ENCODE measurements around the gene NRK. TPM values are rescaled to one million over a fixed set of nuclear protein-coding genes. Genes with fewer than 3 reads are reported as not detected.
A peak's percentile ranks its signal among the peaks of the same experiment; 100 is the strongest.

The NRK gene
- total RNA-seq, 1 donor from 2014 or later: 48.2 TPM

- no peak overlapping the region for H3K4me3 Mint-ChIP-seq
- peaks cover 40% of the 10 kb centered on the region for H3K9me3 Mint-ChIP-seq
- no peak for TF ChIP-seq CTCF (IDR thresholded peaks at IDR 0.05; ENCODE audit: unreplicated experiment)
- no peak overlapping the region for H3K27ac Mint-ChIP-seq
- H3K36me3 Mint-ChIP-seq: no peaks in the 10 kb centered on the region
- H3K27me3 Mint-ChIP-seq (ENCODE audit: low read depth): peaks cover 3% of the 10 kb centered on the region
- no peak for DNase-seq (ENCODE audit: low spot score in 2 of 2, unreplicated experiment in 2 of 2)
- H3K4me1 Mint-ChIP-seq: peaks cover 9% of the 10 kb centered on the region
Observed at GRCh38 chrX:105816517-105816916, 5.8 kb upstream of the NRK start.

GRCh38 chrX:105820247-105820646, 2.1 kb upstream of the NRK start:
- H3K27me3 Mint-ChIP-seq (ENCODE audit: low read depth): peaks cover 3% of the 10 kb centered on the region
- peaks cover 23% of the 10 kb centered on the region for H3K9me3 Mint-ChIP-seq

GRCh38 chrX:105821471-105822121, 743 bp upstream of the NRK start:
- TF ChIP-seq CTCF (IDR thresholded peaks at IDR 0.05; ENCODE audit: unreplicated experiment): no peak
- peak overlapping the region; percentile 89 for H3K27ac Mint-ChIP-seq
- peaks cover 17% of the 10 kb centered on the region for H3K9me3 Mint-ChIP-seq
- H3K4me3 Mint-ChIP-seq: peak overlapping the region; percentile 85
- H3K36me3 Mint-ChIP-seq: no peaks in the 10 kb centered on the region
- peaks cover 3% of the 10 kb centered on the region for H3K27me3 Mint-ChIP-seq (ENCODE audit: low read depth)
- peaks cover 19% of the 10 kb centered on the region for H3K4me1 Mint-ChIP-seq
- DNase-seq (ENCODE audit: low spot score in 2 of 2, unreplicated experiment in 2 of 2): peak in 1 of 2 experiments; percentile 43

More at GRCh38 chrX:105820247-105820646, 2.1 kb upstream of the NRK start:
- no peak for TF ChIP-seq CTCF (IDR thresholded peaks at IDR 0.05; ENCODE audit: unreplicated experiment)
- Mint-ChIP-seq H3K4me3 (no peak overlapping the region), H3K36me3 (no peaks in the 10 kb centered on the region), H3K4me1 (peaks cover 19% of the 10 kb centered on the region), H3K27ac (no peak overlapping the region)
- no peak for DNase-seq (ENCODE audit: low spot score in 2 of 2, unreplicated experiment in 2 of 2)

GRCh38 chrX:105823092-105823455, 735 bp downstream of the NRK start:
- Mint-ChIP-seq H3K27me3 (ENCODE audit: low read depth) (peaks cover 3% of the 10 kb centered on the region), H3K27ac (peak overlapping the region; percentile 90), H3K36me3 (no peaks in the 10 kb centered on the region), H3K4me3 (peak overlapping the region; percentile 85), H3K9me3 (peaks cover 14% of the 10 kb centered on the region), H3K4me1 (peaks cover 21% of the 10 kb centered on the region)
- TF ChIP-seq CTCF (IDR thresholded peaks at IDR 0.05; ENCODE audit: unreplicated experiment): no peak
- no peak for DNase-seq (ENCODE audit: low spot score in 2 of 2, unreplicated experiment in 2 of 2)

GRCh38 chrX:105829011-105829410, 6.7 kb downstream of the NRK start:
- no peaks in the 10 kb centered on the region for H3K27me3 Mint-ChIP-seq (ENCODE audit: low read depth)
- no peaks in the 10 kb centered on the region for H3K36me3 Mint-ChIP-seq
- peak overlapping the region; percentile 64 for H3K27ac Mint-ChIP-seq
- H3K4me3 Mint-ChIP-seq: no peak overlapping the region
- H3K4me1 Mint-ChIP-seq: peaks cover 19% of the 10 kb centered on the region
- peaks cover 5% of the 10 kb centered on the region for H3K9me3 Mint-ChIP-seq
- no peak for DNase-seq (ENCODE audit: low spot score in 2 of 2, unreplicated experiment in 2 of 2)
- TF ChIP-seq CTCF (IDR thresholded peaks at IDR 0.05; ENCODE audit: unreplicated experiment): no peak

Data from mesothelial cell of epicardium (in vitro differentiated cells).